Measurements from ENCODE around the gene PRPSAP2. TPM values are rescaled to one million over a fixed set of nuclear protein-coding genes. Genes with fewer than 3 reads are reported as not detected.

Gene PRPSAP2
- total and polyA plus RNA-seq, 2 donors (not counting 1 experiment from before 2014, with no cell fraction given): 27.1 to 58.8 TPM

GRCh38 chr17:18905226-18905625, 47.3 kb downstream of the PRPSAP2 start:
- Histone ChIP-seq H3K4me3 (ENCODE audit: control extremely low read depth in 1 of 5, extremely low read depth in 1 of 5, insufficient read depth in 1 of 5, low read depth in 2 of 5, low read length in 4 of 5) (no peak overlapping the region), H4K20me1 (ENCODE audit: control insufficient read depth, insufficient read depth, low read length, poor library complexity, severe bottlenecking) (peaks cover 9% of the 10 kb centered on the region), H3K9me3 (ENCODE audit: control extremely low read depth in 1 of 3, control insufficient read depth in 2 of 3, insufficient read depth in 1 of 3, low read length in 2 of 3) (no peaks in the 10 kb centered on the region), H3K4me2 (replicated peaks; ENCODE audit: low read depth, low read length, poor library complexity, severe bottlenecking) (no peak overlapping the region), H3K27me3 (replicated peaks in 1 of 4; ENCODE audit: control extremely low read depth in 1 of 4, control insufficient read depth in 3 of 4, insufficient read depth in 4 of 4, low read length in 3 of 4) (no peaks in the 10 kb centered on the region), H3K36me3 (replicated peaks in 1 of 2; ENCODE audit: control extremely low read depth in 1 of 2, control insufficient read depth in 1 of 2, extremely low read depth in 1 of 2, insufficient read depth in 2 of 2, low read length in 1 of 2) (peaks cover 2 to 16% of the 10 kb centered on the region in 2 experiments), H3K79me2 (ENCODE audit: control insufficient read depth, insufficient read depth, low read length) (peaks cover 36% of the 10 kb centered on the region), H3K27ac (ENCODE audit: low read length in 2 of 2) (no peak overlapping the region), H3K9ac (ENCODE audit: low read length) (no peak overlapping the region), H2AFZ (ENCODE audit: insufficient read depth, low read depth, low read length, poor library complexity, severe bottlenecking) (no peak overlapping the region), H3K4me1 (ENCODE audit: control insufficient read depth in 2 of 2, insufficient read depth in 2 of 2, low read length in 2 of 2) (peaks cover 23 to 28% of the 10 kb centered on the region in 2 donors)
- no peak for DNase-seq
- POLR2A ChIA-PET: no interaction called here
- Mint-ChIP-seq H3K27me3 (no peaks in the 10 kb centered on the region), H3K4me3 (no peak overlapping the region), H3K4me1 (peaks cover 33% of the 10 kb centered on the region), H3K9me3 (ENCODE audit: insufficient read depth) (no peaks in the 10 kb centered on the region), H3K27ac (no peak overlapping the region)
- no peak for TF ChIP-seq CTCF (IDR thresholded peaks at IDR 0.05)
- no peak for TF ChIP-seq EZH2 (IDR thresholded peaks at IDR 0.05; ENCODE audit: borderline replicate concordance, insufficient read depth, low read depth, low read length, poor library complexity, severe bottlenecking)
- no peak for ATAC-seq (ENCODE audit: low read depth)
- CTCF ChIA-PET: no interaction called here
- intact Hi-C loops (cut with micrococcal nuclease): loop anchor here (10.0 kb wide), 1 partner anchor 50 kb away; the partner anchor contains the start of gene PRPSAP2
- 100% methylated on average over 2 of the region's 5 CpGs for WGBS (ENCODE audit: insufficient coverage)

GRCh38 chr17:18910326-18910725, 52.4 kb downstream of the PRPSAP2 start:
- no peaks in the 10 kb centered on the region for H3K9me3 ChIP-seq (ENCODE audit: control extremely low read depth in 1 of 3, control insufficient read depth in 2 of 3, insufficient read depth in 1 of 3, low read length in 2 of 3)
- H2AFZ ChIP-seq (ENCODE audit: insufficient read depth, low read depth, low read length, poor library complexity, severe bottlenecking): no peak overlapping the region
- ChIA-PET POLR2A (no interaction called here), CTCF (no interaction called here)
- Mint-ChIP-seq H3K9me3 (ENCODE audit: insufficient read depth) (no peaks in the 10 kb centered on the region), H3K4me1 (peaks cover 5% of the 10 kb centered on the region), H3K27ac (no peak overlapping the region), H3K4me3 (no peak overlapping the region), H3K27me3 (no peaks in the 10 kb centered on the region)
- ATAC-seq (ENCODE audit: low read depth) (no peak), DNase-seq (no peak)
- peaks cover 3 to 37% of the 10 kb centered on the region in 2 experiments for H3K36me3 ChIP-seq (replicated peaks in 1 of 2; ENCODE audit: control extremely low read depth in 1 of 2, control insufficient read depth in 1 of 2, extremely low read depth in 1 of 2, insufficient read depth in 2 of 2, low read length in 1 of 2)
- WGBS (ENCODE audit: insufficient coverage): 20% methylated on average over 1 of the region's 5 CpGs
- H3K4me3 ChIP-seq (ENCODE audit: control extremely low read depth in 1 of 5, extremely low read depth in 1 of 5, insufficient read depth in 1 of 5, low read depth in 2 of 5, low read length in 4 of 5): no peak overlapping the region
- no peaks in the 10 kb centered on the region for H4K20me1 ChIP-seq (ENCODE audit: control insufficient read depth, insufficient read depth, low read length, poor library complexity, severe bottlenecking)
- peaks cover 26% of the 10 kb centered on the region for H3K79me2 ChIP-seq (ENCODE audit: control insufficient read depth, insufficient read depth, low read length)
- no peak overlapping the region for H3K27ac ChIP-seq (ENCODE audit: low read length in 2 of 2)
- no peak overlapping the region for H3K4me2 ChIP-seq (replicated peaks; ENCODE audit: low read depth, low read length, poor library complexity, severe bottlenecking)
- intact Hi-C loops (cut with micrococcal nuclease): no loop called here
- no peak for TF ChIP-seq CTCF (IDR thresholded peaks at IDR 0.05)
- TF ChIP-seq EZH2 (IDR thresholded peaks at IDR 0.05; ENCODE audit: borderline replicate concordance, insufficient read depth, low read depth, low read length, poor library complexity, severe bottlenecking): no peak
- no peak overlapping the region for H3K9ac ChIP-seq (ENCODE audit: low read length)
- no peaks in the 10 kb centered on the region for H3K27me3 ChIP-seq (replicated peaks in 1 of 4; ENCODE audit: control extremely low read depth in 1 of 4, control insufficient read depth in 3 of 4, insufficient read depth in 4 of 4, low read length in 3 of 4)
- no peaks in the 10 kb centered on the region for H3K4me1 ChIP-seq (ENCODE audit: control insufficient read depth in 2 of 2, insufficient read depth in 2 of 2, low read length in 2 of 2)

Measured in B cell (primary cell).